GM21737 (cell line): ENCODE data around the gene RNASE8.
A peak's percentile ranks its signal among the peaks of the same experiment; 100 is the strongest.

Experiments used
- ATAC-seq: cut with Tn5 transposase; IDR thresholded peaks from one replicate; pipeline ENCODE4 v1.9.1; 2021; ENCODE audit warnings: mild to moderate bottlenecking, moderate library complexity; ENCODE audit not compliant: unreplicated experiment

The RNASE8 gene

DNA sequence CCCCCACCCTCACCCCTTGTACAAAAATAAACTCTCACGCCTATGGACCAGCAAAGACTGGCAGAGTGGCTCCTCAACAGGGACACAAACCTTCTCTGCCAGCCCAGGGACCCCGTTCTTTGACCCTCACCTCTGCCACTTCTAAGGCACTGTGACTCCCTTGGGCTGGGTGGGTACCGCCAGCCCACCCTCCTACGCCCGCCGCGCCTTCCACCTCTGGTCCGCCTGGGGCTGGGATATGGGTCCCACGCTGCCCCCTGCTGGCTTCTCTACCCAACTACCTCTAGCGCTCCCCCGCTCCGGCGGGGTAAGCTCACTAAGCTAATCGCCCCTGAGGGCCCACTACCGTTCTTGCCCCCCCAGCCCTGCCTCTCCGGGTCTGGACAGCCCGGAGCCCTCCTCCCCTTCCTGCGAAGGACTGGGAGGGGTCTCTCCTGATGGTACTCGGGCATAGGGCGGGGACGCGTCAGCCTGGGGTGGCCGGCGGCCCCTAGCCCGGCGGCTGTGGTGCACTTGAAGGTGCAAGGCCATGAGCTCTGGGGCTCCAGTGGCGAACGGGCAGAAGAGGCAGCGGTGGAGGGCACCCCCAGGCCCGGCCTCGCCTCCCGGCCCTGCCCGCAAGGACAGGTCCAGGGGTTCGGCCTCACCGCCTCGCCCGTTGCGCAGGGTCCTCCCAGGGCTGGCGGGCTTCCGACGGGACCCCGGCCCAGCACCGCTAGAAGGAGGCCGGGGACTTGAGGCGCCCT is 32.7 kb downstream of the RNASE8 start:
- no peak for ATAC-seq

DNA sequence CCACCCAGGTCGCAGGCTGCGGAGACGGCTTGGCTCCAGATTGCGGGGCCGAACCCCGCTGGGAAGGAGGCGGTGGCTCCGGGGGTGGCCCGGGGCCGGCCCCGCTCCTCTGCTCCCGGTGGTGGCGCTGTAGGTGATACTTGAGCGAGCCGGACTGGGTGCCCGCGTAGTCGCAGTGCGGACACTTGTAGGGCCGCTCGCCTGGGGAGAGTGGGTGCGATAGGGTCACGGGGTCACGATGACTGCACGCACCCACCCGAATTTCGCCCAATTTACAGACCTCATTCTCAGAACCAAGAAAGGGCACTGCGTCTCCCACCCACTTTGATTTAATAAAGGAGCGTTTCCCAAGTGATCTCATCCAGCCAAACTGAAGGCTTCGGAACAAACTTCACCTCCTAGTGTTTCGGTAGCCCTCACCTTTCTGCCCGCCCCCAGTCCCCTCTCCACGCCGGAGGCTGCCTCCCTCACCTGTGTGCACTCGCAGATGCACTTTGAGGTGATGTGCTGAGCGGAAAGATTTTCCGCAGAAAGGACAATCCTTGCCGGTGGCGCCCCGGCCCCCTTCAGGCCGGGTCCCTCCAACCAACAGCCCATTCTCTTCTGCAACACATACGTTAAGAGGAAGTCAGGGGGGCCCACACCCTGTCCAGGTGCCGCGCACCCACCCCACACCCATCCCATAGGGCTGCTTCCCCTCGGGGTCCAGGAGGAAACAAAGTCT is 33.5 kb downstream of the RNASE8 start:
- no peak for ATAC-seq

- no peak for ATAC-seq
These were observed 34.2 kb downstream of the RNASE8 start for GRCh38 chr14:21091821-21092272.

DNA sequence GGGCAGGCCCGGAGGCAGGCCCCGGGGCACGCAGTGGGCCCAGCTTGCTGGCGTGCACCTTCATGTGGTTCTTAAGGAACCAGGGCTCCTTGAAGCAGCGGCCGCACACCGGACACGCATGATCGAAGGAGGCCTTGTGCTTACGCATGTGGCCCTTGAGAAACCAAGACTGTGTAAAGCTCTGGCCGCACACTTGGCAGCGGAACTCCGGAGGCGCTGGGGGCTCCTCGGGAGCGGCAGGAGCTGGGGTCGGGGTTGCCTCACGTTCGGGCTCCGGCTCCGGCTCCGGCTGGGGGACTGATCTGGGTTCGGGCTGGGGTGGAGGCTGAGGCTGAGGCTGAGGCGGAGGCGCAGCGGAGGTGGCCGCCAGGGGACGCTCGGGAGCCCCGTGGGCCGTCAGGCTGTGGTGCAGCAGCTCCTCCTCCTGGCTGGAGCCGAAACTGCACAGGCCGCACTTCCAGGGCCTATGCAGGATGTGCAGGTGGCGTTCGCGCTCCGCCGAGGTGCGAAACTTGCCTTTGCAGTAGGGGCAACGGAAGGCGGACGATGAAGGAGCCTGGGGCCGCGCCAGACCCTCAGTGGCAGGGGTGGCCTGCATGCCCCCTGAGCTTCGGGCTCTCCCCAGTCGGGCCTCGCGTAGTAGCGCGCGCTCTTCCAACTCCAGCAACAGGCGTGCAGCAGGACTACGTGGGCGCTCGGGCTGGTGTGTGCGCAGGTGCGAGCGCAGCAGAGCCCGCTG is 34.8 kb downstream of the RNASE8 start:
- peak; percentile 80 for ATAC-seq

DNA sequence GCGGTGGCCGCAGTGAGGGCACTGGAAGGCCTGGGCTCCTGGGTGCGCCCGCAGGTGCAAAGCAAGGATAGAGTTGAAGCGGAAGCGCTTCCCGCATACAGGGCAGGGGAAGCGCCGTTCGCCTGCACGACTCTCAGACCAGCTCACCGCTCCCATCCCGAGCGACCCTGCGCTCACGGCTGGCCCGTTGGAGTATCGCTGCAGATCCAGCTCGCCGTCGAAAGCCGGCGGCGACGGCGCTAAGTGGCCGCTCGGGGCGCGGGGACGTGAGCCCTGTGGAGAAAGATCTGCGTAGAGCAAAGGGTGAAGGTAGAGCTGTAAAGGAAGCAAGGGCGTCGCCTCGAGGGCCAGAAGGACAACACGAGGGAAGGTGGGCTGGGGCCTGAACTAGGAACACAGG is 35.4 kb downstream of the RNASE8 start:
- ATAC-seq, result no peak

- no peak for ATAC-seq
These were observed 36.4 kb downstream of the RNASE8 start for GRCh38 chr14:21093769-21094681.

GRCh38 chr14:21095430-21096205 is 38.0 kb downstream of the RNASE8 start:
- ATAC-seq, result no peak

DNA sequence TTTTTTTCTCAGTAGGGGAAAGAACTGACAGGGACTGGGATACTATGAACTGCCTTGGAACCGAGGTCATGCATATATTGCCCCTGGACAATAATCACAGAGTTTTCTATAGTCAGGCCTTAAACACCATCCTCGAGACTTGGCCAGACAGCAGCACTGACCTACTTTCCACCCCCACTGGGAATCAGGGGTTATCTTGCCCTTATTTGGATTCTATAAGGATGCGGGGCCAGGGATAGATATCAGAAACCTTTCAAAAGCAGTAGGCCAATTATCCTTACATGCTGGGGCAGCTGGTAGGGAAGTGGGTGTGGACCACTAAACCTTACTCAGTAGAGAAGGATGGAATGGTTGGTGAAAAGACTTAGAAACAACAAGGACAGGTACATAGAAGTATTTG is 38.8 kb downstream of the RNASE8 start:
- ATAC-seq, result no peak

GRCh38 chr14:21096978-21097635 is 39.5 kb downstream of the RNASE8 start:
- ATAC-seq, result no peak

DNA sequence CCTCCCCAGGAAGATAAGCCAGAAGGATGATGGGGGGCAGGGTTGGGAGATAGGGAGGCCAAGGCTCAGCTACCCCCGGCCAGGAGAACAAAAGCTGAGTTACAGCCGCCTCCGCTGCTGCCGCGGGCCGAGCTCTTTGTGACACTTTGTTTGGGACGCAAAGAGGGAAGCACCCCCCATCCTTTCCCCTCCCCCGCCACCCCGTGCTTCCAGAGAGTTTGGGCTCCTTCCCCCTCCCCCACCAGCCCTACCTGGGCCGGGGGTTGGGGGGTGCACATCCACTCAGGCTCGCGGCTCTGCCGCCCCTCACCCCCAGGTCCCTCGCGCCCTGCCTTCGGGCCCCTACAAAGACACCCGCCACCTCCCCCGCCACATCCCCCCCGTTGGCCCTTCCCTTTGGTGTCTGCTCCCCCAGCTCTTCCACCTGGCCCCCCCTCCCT is 40.0 kb downstream of the RNASE8 start:
- no peak for ATAC-seq

DNA sequence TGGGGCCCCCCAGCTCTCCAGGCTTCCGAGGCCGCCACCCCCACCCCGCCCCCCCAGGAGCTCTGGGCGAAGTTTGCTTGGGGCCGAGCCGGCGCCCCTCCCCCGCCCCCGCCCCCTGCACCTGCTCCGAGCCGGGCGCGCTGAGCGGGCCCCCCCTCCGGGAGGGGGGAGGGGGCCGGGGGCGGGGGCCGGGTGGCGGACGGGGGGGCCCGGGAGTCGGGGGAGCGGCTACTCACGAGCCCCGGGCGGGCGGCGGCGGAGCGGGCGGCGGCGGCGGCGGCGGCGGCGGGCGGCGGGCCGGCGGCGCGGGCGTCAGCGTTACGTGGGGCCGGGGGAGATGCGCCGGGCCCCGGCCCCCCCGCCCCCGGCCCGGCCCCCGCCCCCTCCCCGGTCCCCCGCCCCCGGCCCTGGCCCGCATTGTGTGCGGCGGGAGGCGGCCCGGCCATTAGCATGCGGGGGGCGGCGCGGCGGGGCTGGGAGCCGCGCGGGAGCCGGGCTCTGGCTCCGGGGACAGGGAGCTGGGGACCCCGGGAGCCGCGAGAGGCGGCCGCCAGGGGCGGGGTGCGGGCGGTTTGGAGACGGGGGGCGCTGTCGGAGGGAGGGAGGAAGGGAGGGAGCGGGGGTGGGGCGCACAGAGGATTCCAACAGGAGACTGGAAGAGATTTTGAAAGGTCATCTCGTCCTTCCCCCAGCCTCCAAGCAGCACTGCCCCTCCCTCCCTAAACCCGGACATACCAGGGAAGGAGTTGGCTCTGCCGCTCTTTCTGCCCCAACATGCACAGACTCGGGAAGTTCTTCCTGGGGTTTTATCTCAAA is 40.7 kb downstream of the RNASE8 start, which contains the start of gene ZNF219:
Gene ZNF219, minus strand, starts transcription at position 580 of the 816 bp plus-strand sequence. CDS start 5,064 bp downstream, outside the sequence.
- ATAC-seq, result no peak

GRCh38 chr14:21098892-21099595 is 41.4 kb downstream of the RNASE8 start:
- no peak for ATAC-seq

DNA sequence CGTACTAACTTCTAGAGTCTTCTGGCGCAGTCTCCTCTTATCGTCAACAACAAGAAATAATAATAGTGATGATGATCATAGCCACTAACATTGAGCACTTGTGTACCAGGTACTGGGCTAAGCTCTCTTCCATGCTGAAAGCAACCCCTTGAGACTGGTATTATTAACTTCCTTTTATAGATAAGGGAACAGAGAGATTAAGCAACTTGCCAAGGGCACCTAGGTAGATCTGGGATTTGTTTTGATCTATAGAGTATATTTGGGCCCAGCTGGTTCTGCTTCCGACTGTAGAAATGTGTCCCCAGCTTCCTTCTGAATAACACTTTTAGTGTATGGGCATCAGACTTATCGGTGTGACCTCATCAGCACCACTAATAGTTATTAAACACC is 42.0 kb downstream of the RNASE8 start:
- no peak for ATAC-seq

DNA sequence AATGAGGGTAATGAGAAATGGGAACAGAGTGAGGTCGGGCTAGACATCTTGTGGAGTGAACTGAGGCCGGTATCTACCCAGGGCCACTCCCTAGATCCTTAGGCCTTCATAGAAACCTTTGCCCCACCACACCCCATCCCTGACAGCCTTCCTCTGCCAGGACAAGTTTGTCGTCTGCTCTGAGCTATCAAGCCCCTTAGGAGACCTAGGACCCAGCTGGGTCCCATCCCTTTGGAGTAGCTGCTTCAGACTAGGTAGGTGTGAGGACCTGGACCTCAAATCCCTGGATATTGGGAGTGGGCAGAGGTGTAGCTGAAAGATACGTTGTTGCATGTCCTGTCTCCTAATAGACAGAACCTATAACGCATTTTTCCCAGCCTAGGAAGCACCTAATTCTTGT is 43.3 kb downstream of the RNASE8 start, which contains the start of gene TMEM253:
Gene TMEM253, plus strand, starts transcription at position 136 of the 400 bp plus-strand sequence. CDS start 278 bp downstream, outside the sequence.
- no peak for ATAC-seq

DNA sequence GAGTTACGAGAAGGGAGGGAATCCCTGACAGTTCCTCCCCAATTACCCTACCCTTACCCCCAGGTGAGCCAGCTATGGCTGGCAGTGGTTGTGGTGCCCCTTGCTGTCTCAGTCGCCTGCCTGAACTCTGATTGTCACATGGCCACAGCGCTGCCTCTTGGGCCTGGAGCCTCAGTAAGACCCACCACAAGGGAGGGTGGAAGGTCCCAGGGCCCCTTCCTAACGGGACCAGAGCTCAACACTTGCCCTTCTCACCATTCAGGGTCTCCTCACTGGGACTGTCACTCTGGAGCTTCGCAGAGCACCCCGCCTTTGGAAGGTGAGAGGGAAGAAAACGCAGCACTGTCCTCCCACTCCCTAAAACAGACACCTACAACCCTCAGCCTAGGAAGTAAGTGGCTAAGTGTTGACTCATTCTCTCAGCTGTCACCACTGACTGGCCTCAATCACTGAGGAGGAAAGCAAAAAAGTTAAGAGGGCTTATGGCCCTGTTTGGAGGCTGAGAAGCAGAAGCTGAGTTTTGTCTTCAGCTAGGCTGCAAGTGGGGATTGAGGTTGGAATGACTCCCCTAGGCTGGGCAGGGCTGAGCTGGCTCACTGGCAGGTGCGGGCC is 44.3 kb downstream of the RNASE8 start:
- ATAC-seq, result no peak

GRCh38 chr14:21102521-21103410 is 45.1 kb downstream of the RNASE8 start:
- ATAC-seq, result no peak
